K562 (cell line): ENCODE results near the gene PTOV1. TPM values are rescaled to one million over a fixed set of nuclear protein-coding genes. Genes with fewer than 3 reads are reported as not detected.

ENCODE experiments used
- ARID2 ChIP-seq: fragments of 450-650 bp; IDR thresholded peaks from 2 replicates; pipeline ENCODE4 v1.6.1; 2017; ENCODE audit warnings: antibody characterized with exemption, mild to moderate bottlenecking
- ARID4B ChIP-seq: sonication (generic); formaldehyde crosslinking; IDR thresholded peaks from 2 replicates; pipeline ENCODE4 v1.8.0; 2022; ENCODE audit warnings: mild to moderate bottlenecking, missing genetic modification reagents
- ATF7 ChIP-seq: fragments of 450-650 bp; IDR thresholded peaks from 2 replicates; pipeline ENCODE4 v1.7.1; 2014; ENCODE audit warnings: mild to moderate bottlenecking, moderate library complexity
- EWSR1 ChIP-seq: fragments of 450-650 bp; IDR thresholded peaks from 2 replicates; pipeline ENCODE4 v1.6.1; 2018; ENCODE audit warnings: borderline replicate concordance, mild to moderate bottlenecking, low read depth, moderate library complexity; ENCODE audit not compliant: partially characterized antibody
- GTF2B ChIP-seq: IDR thresholded peaks from 2 replicates; pipeline ENCODE4 v1.6.1; 2011; ENCODE audit not compliant: insufficient read length; ENCODE audit errors: extremely low read depth
- GTF2F1 ChIP-seq: IDR thresholded peaks from 2 replicates; pipeline ENCODE4 v1.6.1; 2011; ENCODE audit warnings: low read depth, low read length, improper control_type of control experiment
- HMBOX1 ChIP-seq: sonication (generic); IDR thresholded peaks from 2 replicates; pipeline ENCODE4 v1.6.1; 2016
- IRF2 ChIP-seq: sonication (generic); formaldehyde crosslinking; IDR thresholded peaks from 2 replicates; pipeline ENCODE4 v1.8.1; 2022; ENCODE audit warnings: mild to moderate bottlenecking, missing genetic modification reagents
- LCOR ChIP-seq: sonication (generic); formaldehyde crosslinking; IDR thresholded peaks from 2 replicates; pipeline ENCODE4 v1.8.0; 2022; ENCODE audit warnings: mild to moderate bottlenecking, missing genetic modification reagents
- NCOA1 ChIP-seq: fragments of 450-650 bp; IDR thresholded peaks from 2 replicates; pipeline ENCODE4 v1.6.1; 2016; ENCODE audit warnings: low read depth
- NONO ChIP-seq, 2 experiments: fragments of 200-400 bp in 1 of 2; fragments of 450-650 bp in 1 of 2; formaldehyde crosslinking in 1 of 2; IDR thresholded peaks; 2 replicates each; pipeline ENCODE4 v1.6.1; 2017; ENCODE audit warnings: low read depth in 2 of 2, mild to moderate bottlenecking in 2 of 2, moderate library complexity in 2 of 2, low read length in 1 of 2
- SMARCA4 ChIP-seq: fragments of 450-650 bp; IDR thresholded peaks from 2 replicates; pipeline ENCODE4 v1.6.1; 2016
- SP2 ChIP-seq: IDR thresholded peaks from 2 replicates; pipeline ENCODE4 v1.6.1; 2011; ENCODE audit warnings: mild to moderate bottlenecking, low read depth, low read length, moderate library complexity; ENCODE audit not compliant: poor library complexity, severe bottlenecking; ENCODE audit errors: extremely low read depth
- THAP7 ChIP-seq: fragments of 250-450 bp; sonication (Bioruptor Pico); IDR thresholded peaks from 2 replicates; pipeline ENCODE4 v1.5.0; 2021
- ZBTB12 ChIP-seq: fragments of 250-450 bp; sonication (Bioruptor Pico); IDR thresholded peaks from 2 replicates; pipeline ENCODE4 v1.4.0; 2020
- ZNF197 ChIP-seq: fragments of 200-800 bp; sonication (Bioruptor generic); IDR thresholded peaks from 2 replicates; pipeline ENCODE4 v1.6.1; 2016; ENCODE audit warnings: low read depth, missing genetic modification characterization, missing compliant biosample characterization
- ZNF79 ChIP-seq: fragments of 250-450 bp; sonication (Bioruptor Pico); IDR thresholded peaks from 2 replicates; pipeline ENCODE4 v1.4.0; 2020; ENCODE audit warnings: low read depth, mild to moderate bottlenecking, moderate library complexity
- polyA plus RNA-seq, 8 experiments: library from polyadenylated mRNA; depleted of rRNA in 4 of 8; stranded (reverse) in 5 of 8; unstranded in 3 of 8; fragments of >200 nt; fragmentation: Nextera tagmentation in 2 of 8; fragmentation: Illumina TruSeq in 1 of 8; extraction: Ambion mirVana in 2 of 8; extraction: Trizol in 1 of 8; gene quantifications; 2 replicates each; pipeline versions ENCODE4 v1.2.1 to v1.2.3, GENCODE V29; 2011 to 2014; ENCODE audit warnings: inconsistent platforms in 1 of 8, missing spikeins in 1 of 8
- total RNA-seq, 7 experiments: library from RNA; depleted of rRNA in 6 of 7; stranded (reverse); fragments of >200 nt in 6 of 7; fragmentation: Illumina TruSeq in 2 of 7; extraction: Trizol in 2 of 7; gene quantifications; 2 replicates each; pipeline versions ENCODE4 v1.2.1 to v1.2.3, GENCODE V29; 2011 to 2021; ENCODE audit warnings: low replicate concordance in 1 of 7

Gene PTOV1
- total and polyA plus RNA-seq, 9 of the 15 experiments (the other 6 are each of a cell fraction or from before 2014, with no cell fraction given): 4.9 to 169 (median 43.5) TPM

GRCh38 chr19:49850487-49851342 lies at the start of gene PTOV1 (continued):
- TF ChIP-seq NCOA1 (peak; percentile 35; the same call in 1 of the 2 replicates), ARID4B (CRISPR knock-in tag) (peak; percentile 87), HMBOX1 (no peak), ZNF197 (no peak), SP2 (no peak), NONO (IDR thresholded peaks at IDR 0.05; ENCODE audit: low read depth in 2 of 2, low read length in 1 of 2) (peak in 1 of 2 experiments; percentile 98; a peak in 2 of 4 replicates), ATF7 (peak; percentile 99), THAP7 (no peak; the same call in 1 of the 2 replicates), ZBTB12 (CRISPR knock-in tag) (peak; percentile 95), ZNF79 (CRISPR knock-in tag) (no peak), EWSR1 (no peak), SMARCA4 (0 out of 2 replicates have a peak, but pooled peaks have one; percentile 24), GTF2F1 (no peak), LCOR (CRISPR knock-in tag) (no peak), ARID2 (no peak), IRF2 (CRISPR knock-in tag) (0 out of 2 replicates have a peak, but pooled peaks have one; percentile 51), GTF2B (no peak)
